GM12892 (cell line): ENCODE results near the gene FOXO3.
A peak's percentile ranks its signal among the peaks of the same experiment; 100 is the strongest.

Experiments used
- DNase-seq: peaks from one replicate; pipeline ENCODE4 v3.0.0; 2011; ENCODE audit not compliant: insufficient read length
- FAIRE-seq: peaks from 2 replicates; lab custom pipeline; 2011; peaks lifted over from hg19 to GRCh38; lab: Jason Lieb, UNC
- POLR2A ChIP-seq: IDR thresholded peaks from 2 replicates; pipeline ENCODE4 v1.6.1; 2011; ENCODE audit warnings: low read depth, low read length, control low read depth
- POLR2AphosphoS5 ChIP-seq: IDR thresholded peaks from 2 replicates; pipeline ENCODE4 v1.6.1; 2011; ENCODE audit warnings: low read depth, low read length, control low read depth
- TAF1 ChIP-seq: IDR thresholded peaks from 2 replicates; pipeline ENCODE4 v1.6.1; 2011; ENCODE audit warnings: low read depth, mild to moderate bottlenecking, control low read depth, low read length, borderline replicate concordance

The FOXO3 gene

GRCh38 chr6:108592371-108593337, 31.9 kb downstream of the FOXO3 start:
- peak; percentile 94 for FAIRE-seq

DNA sequence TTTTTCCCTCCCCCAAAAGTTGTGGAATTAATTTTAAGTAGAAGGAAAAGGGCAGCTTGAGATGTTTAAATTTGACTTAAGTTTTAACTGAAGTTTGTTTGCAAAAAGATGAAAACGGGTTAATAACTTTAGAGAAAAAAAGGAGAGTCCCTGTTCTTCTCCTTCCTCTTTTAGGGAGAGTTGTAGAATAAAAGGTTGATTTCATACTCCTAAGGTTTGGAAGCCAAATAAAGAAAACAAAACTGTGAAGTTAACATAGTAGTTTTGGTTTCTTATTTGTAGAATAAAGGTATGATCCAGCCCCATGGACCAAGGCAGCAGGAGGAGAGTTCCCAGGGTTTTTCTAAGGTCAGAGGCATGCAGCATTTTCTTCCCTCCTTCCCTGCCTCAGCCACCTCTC, 33.4 kb downstream of the FOXO3 start:
- no peak for TF ChIP-seq POLR2A
- no peak for TF ChIP-seq TAF1
- TF ChIP-seq POLR2AphosphoS5, result no peak
- DNase-seq, result no peak
- FAIRE-seq, result peak; percentile 36

More at GRCh38 chr6:108592371-108593337, 31.9 kb downstream of the FOXO3 start:
- TF ChIP-seq TAF1 (no peak), POLR2A (no peak), POLR2AphosphoS5 (no peak)
- peak; percentile 31 for DNase-seq

GRCh38 chr6:108594640-108595039, 33.9 kb downstream of the FOXO3 start:
- TF ChIP-seq TAF1, result no peak
- no peak for TF ChIP-seq POLR2AphosphoS5
- no peak for TF ChIP-seq POLR2A
- no peak for FAIRE-seq

DNA sequence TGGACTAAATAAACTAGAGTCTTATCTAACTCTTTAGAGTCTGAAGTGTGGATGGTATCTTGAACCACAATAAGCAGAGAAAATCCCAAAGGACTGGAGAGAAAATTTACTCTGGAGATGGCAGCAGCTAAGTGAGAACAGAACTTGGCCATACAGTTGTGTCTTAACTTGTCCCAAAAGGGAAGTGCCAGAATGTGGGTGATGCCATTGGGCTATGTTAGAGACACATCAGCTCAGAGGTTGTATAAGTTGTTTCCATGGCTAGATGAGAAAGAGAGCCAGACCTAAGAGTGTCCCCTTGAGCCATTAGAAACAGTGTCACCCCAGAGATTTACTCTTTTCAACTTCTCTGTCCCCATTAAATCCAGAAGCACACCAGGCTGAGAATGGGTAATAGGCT, 36.2 kb downstream of the FOXO3 start:
- DNase-seq, result no peak
- peak; percentile 80 for FAIRE-seq
- no peak for TF ChIP-seq POLR2AphosphoS5
- TF ChIP-seq POLR2A, result peak; percentile 17; the same call in 1 of the 2 replicates

More at GRCh38 chr6:108594640-108595039, 33.9 kb downstream of the FOXO3 start:
- no peak for DNase-seq

DNA sequence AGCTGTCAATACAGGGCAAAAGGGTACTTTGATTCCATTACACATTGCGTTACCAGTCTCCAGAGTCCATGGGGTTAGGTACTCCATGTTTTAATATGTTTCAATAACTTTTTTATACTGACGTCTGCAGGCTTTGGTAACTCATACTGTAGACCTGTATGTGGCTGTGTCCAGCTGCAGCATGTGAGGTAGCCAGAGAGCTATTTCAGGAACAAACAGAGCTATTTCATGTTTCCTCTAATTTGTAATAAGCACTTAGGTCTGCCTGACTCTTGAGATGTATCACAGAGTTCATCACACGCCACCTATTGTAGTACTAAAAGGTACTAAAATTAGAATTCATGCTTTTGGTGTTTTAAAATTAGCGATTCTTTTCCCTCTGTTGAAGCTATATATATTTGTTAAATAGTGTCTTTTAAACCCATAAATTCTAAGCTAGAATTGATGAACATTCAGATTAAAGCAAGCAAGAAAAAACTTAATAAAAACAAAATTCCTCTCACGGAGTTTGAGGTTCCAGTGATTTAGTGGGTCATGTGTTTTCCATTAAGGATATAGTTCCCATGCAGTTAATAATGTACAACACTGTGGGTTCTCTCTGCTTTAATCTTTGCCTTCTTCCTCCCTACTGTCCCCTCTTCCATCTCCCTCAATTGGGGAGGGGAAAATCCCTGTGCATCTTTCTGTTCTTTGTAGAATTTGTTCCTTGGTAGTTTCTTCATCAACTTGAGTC, 37.0 kb downstream of the FOXO3 start:
- no peak for DNase-seq
- no peak for FAIRE-seq
- TF ChIP-seq TAF1 (no peak), POLR2AphosphoS5 (peak; percentile 10; the same call in 1 of the 2 replicates)

DNA sequence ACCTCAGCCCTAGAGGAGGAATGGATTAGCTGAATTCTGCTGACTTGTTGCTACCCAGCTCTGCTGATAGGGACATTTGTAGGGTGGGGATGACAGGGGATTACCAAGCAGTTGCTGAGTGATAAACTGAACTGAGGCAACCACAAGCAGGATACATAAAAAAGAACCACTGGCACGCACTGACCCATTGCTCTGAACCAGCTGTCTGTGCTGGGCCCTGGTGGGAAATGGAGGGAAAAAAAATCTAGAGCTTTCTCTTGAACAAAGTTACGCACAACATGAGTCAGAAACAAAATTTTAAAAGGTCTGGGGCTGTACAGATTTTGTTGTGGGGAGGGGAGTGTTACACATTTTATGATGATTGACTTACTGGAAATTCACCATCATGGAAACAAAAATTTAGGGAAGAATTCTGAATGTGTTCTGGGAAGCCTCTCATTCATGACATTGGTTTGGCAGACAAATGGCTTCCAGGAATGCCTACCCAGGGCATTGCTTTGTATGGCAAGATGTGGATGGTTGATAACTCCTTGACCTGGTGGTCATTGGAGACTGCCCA, 37.7 kb downstream of the FOXO3 start:
- TF ChIP-seq POLR2A, result no peak; the same call in none of the 2 replicates
- TF ChIP-seq POLR2AphosphoS5, result no peak
- TF ChIP-seq TAF1, result no peak
- DNase-seq, result no peak
- FAIRE-seq, result peak; percentile 99

DNA sequence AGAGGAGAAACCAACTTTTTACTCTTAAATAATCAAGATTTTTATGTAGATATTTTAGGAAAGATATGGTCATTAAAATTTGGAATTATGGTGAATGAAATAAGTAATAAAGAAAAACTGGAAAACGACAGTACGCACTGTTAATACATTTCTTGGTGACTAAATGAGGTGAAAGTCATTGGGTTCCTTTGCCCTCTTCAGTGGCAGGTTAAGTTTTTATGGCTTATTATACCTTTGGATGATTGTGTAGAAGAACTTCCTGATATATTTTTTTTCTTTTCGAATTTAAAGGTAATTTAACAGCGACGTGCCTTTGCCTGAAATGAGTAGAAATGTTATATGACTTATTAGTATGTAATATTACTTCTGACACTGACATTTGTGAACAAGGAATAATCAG, 43.4 kb downstream of the FOXO3 start:
- no peak for TF ChIP-seq TAF1
- no peak for TF ChIP-seq POLR2A
- no peak for TF ChIP-seq POLR2AphosphoS5
- FAIRE-seq (no peak), DNase-seq (no peak)

GRCh38 chr6:108606250-108606690, 45.6 kb downstream of the FOXO3 start:
- FAIRE-seq (no peak), DNase-seq (no peak)
- TF ChIP-seq POLR2AphosphoS5 (no peak), POLR2A (no peak), TAF1 (no peak)

DNA sequence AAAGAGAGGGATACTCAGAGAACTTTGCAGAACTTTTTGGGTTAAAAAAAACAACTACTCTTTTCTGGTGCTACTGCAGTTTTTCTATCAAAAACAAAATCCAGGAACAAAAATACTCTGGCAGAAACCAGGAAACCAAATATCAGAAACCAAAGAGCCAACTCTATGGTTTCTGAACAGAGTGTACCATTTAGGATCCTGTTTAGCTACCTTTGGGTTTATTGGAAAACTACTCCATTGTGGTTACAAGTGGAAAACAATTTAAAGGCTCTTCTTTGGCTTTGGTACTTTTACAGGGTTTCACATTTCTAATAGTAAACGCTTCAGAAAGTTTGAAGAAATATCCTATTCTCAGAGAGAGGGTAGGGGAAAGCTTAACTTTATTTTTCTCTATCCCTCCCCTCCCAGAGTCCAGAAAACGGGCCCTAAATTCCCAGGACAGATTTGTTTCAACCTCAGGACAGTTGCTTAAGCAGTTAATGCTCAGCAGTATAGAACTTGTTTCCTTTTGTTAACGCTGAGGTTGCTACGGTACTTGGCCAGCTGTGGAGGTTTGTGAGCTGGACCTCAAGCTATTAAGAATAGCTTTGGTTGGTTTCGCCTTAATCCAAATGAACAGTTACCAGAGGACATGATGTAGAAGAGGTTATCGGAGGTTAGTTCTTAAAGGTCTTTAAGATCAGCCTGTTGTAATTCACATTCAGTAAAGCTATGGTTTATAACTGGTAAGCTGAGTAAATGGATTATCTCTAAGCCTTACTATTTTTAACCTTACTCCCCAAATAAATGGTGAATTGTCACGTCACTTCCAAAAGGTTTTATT, 47.9 kb downstream of the FOXO3 start:
- FAIRE-seq (no peak), DNase-seq (no peak)
- TF ChIP-seq POLR2A (no peak), POLR2AphosphoS5 (no peak), TAF1 (no peak)

DNA sequence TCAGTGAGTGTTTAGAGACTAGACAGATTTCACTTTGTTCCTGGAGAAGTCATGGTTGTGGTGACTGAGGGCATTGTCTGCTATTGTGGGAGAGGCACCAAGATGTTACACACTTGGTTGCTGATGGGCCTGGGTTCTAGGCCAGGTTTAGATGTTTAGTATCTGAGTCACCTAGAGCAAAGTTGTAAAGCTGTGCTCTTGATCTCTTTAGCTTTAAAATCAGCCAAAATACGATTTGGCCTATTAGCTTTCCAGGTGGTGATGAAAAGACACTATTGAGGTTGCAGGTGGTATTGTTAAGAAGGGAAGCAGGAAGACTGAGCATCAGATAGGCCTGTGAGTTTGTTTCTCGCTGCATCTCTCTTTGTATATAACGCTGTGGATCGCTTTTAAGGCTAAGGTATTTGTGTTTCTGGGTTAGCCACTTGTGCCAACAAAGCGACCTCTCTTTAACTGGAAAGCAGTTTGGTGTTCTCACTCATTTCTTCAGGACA, 48.6 kb downstream of the FOXO3 start:
- DNase-seq (no peak), FAIRE-seq (peak; percentile 79)
- TF ChIP-seq POLR2A (no peak), POLR2AphosphoS5 (no peak), TAF1 (no peak)

- DNase-seq, result no peak
- TF ChIP-seq TAF1 (no peak), POLR2A (no peak), POLR2AphosphoS5 (no peak)
- no peak for FAIRE-seq
These were observed 49.6 kb downstream of the FOXO3 start for GRCh38 chr6:108610270-108610839.
